Esophagus muscularis mucosa (tissue), 4 donors: ENCODE results near the gene GPBP1.
"Not testable (repeated sequence)": the region's sequence is repeated elsewhere in the genome, so short reads cannot be mapped to it uniquely, and the experiment has no call there.

Experiments
- CTCF ChIP-seq, 3 experiments: fragments of 200-600 bp in 2 of 3; fragments of 450-650 bp in 1 of 3; sonication (generic) in 2 of 3; IDR thresholded peaks; one replicate each; pipeline ENCODE4 v1.5.1; 2017 to 2019; ENCODE audit warnings: antibody characterized with exemption in 3 of 3, mild to moderate bottlenecking in 2 of 3, moderate library complexity in 1 of 3
- EP300 ChIP-seq: sonication (generic); formaldehyde crosslinking; IDR thresholded peaks from one replicate; pipeline ENCODE4 v1.6.1; 2017; ENCODE audit warnings: antibody characterized with exemption
- POLR2A ChIP-seq: fragments of 450-650 bp; IDR thresholded peaks from one replicate; pipeline ENCODE4 v1.6.1; 2017; ENCODE audit warnings: antibody characterized with exemption, moderate library complexity, mild to moderate bottlenecking, low read depth
- POLR2AphosphoS5 ChIP-seq, 2 donors: sonication (generic); formaldehyde crosslinking; IDR thresholded peaks; one replicate each; pipeline ENCODE4 v1.6.1; 2017; ENCODE audit warnings: antibody characterized with exemption in 2 of 2

GRCh38 chr5:57187977-57188376 is 14.1 kb downstream of the GPBP1 start:
- TF ChIP-seq CTCF (IDR thresholded peaks at IDR 0.05); EP300; POLR2A; POLR2AphosphoS5 (IDR thresholded peaks at IDR 0.05): not testable (repeated sequence)
